SK-N-SH treated with all-trans-retinoic acid at 6 μM for 48 hours (cell line): ENCODE measurements around the gene ADAMTS2.

Source experiments
- ATAC-seq: fragments of 200-7000 bp; cut with Tn5 transposase; 3 replicates; pipeline ENCODE4 v1.9.1; 2020; ENCODE audit warnings: mild to moderate bottlenecking, moderate library complexity
- ARNTL ChIP-seq: fragments of 450-650 bp; formaldehyde crosslinking; IDR thresholded peaks from 2 replicates; pipeline ENCODE4 v1.5.0; 2020; ENCODE audit warnings: low read depth, mild to moderate bottlenecking, moderate library complexity, borderline replicate concordance
- BACH2 ChIP-seq: fragments of 250-450 bp; sonication (Bioruptor Pico); IDR thresholded peaks from 2 replicates; pipeline ENCODE4 v1.9.0; 2021; ENCODE audit warnings: mild to moderate bottlenecking, borderline replicate concordance
- CSDC2 ChIP-seq: fragments of 250-450 bp; sonication (Bioruptor Pico); IDR thresholded peaks from 2 replicates; pipeline ENCODE4 v1.5.0; 2020; ENCODE audit warnings: mild to moderate bottlenecking, moderate library complexity
- ESRRG ChIP-seq: fragments of 250-450 bp; sonication (Bioruptor Pico); IDR thresholded peaks from 2 replicates; pipeline ENCODE4 v1.6.1; 2021; ENCODE audit warnings: mild to moderate bottlenecking
- GLIS3 ChIP-seq: fragments of 250-450 bp; sonication (Bioruptor Pico); IDR thresholded peaks from 2 replicates; pipeline ENCODE4 v1.5.0; 2020; ENCODE audit warnings: mild to moderate bottlenecking, moderate library complexity
- ISL1 ChIP-seq: fragments of 250-450 bp; sonication (Bioruptor Pico); IDR thresholded peaks from 2 replicates; pipeline ENCODE4 v2.1.2; 2022; ENCODE audit warnings: mild to moderate bottlenecking, moderate library complexity
- OSR1 ChIP-seq: fragments of 250-450 bp; sonication (Bioruptor Pico); IDR thresholded peaks from 2 replicates; pipeline ENCODE4 v1.8.0; 2022; ENCODE audit warnings: moderate library complexity, mild to moderate bottlenecking, inconsistent platforms
- PPARA ChIP-seq: fragments of 250-450 bp; sonication (Bioruptor Pico); IDR thresholded peaks from 2 replicates; pipeline ENCODE4 v1.5.0; 2020; ENCODE audit warnings: mild to moderate bottlenecking, borderline replicate concordance
- RARB ChIP-seq: fragments of 250-450 bp; sonication (Bioruptor Pico); IDR thresholded peaks from 2 replicates; pipeline ENCODE4 v1.8.0; 2021; ENCODE audit warnings: mild to moderate bottlenecking, moderate library complexity
- TCF4 ChIP-seq: fragments of 250-450 bp; sonication (Bioruptor Pico); IDR thresholded peaks from 2 replicates; pipeline ENCODE4 v1.8.0; 2021; ENCODE audit warnings: mild to moderate bottlenecking, moderate library complexity, borderline replicate concordance
- TOX ChIP-seq: fragments of 250-450 bp; sonication (Bioruptor Pico); IDR thresholded peaks from 2 replicates; pipeline ENCODE4 v1.8.0; 2021; ENCODE audit warnings: mild to moderate bottlenecking, moderate library complexity, borderline replicate concordance
- ZC3H10 ChIP-seq: fragments of 250-450 bp; sonication (Bioruptor Pico); IDR thresholded peaks from 2 replicates; pipeline ENCODE4 v1.5.1; 2021; ENCODE audit warnings: mild to moderate bottlenecking, moderate library complexity
- ZFP3 ChIP-seq: fragments of 250-450 bp; sonication (Bioruptor Pico); IDR thresholded peaks from 2 replicates; pipeline ENCODE4 v1.5.0; 2020; ENCODE audit warnings: mild to moderate bottlenecking, moderate library complexity
- ZFP30 ChIP-seq: fragments of 450-650 bp; formaldehyde crosslinking; IDR thresholded peaks from 2 replicates; pipeline ENCODE4 v1.5.0; 2022; ENCODE audit warnings: mild to moderate bottlenecking, moderate library complexity
- ZNF565 ChIP-seq: fragments of 450-650 bp; formaldehyde crosslinking; conservative IDR thresholded peaks from 2 replicates; pipeline ENCODE4 v1.5.0; 2020; ENCODE audit warnings: low read depth, mild to moderate bottlenecking, moderate library complexity
- ZNF70 ChIP-seq: fragments of 450-650 bp; formaldehyde crosslinking; IDR thresholded peaks from 2 replicates; pipeline ENCODE4 v1.5.0; 2020; ENCODE audit warnings: mild to moderate bottlenecking, moderate library complexity
- ZNF8 ChIP-seq: fragments of 450-650 bp; formaldehyde crosslinking; IDR thresholded peaks from 2 replicates; pipeline ENCODE4 v1.5.0; 2020; ENCODE audit warnings: mild to moderate bottlenecking, moderate library complexity
- TF ChIP-seq, protein P1 (sequence below): fragments of 250-450 bp; sonication (Bioruptor Pico); IDR thresholded peaks from 2 replicates; pipeline ENCODE4 v1.5.1; 2021; ENCODE audit warnings: mild to moderate bottlenecking, moderate library complexity
- TF ChIP-seq, protein P2 (sequence below): fragments of 250-450 bp; sonication (Bioruptor Pico); IDR thresholded peaks from 2 replicates; pipeline ENCODE4 v1.8.0; 2021; ENCODE audit warnings: low read depth, mild to moderate bottlenecking, moderate library complexity, borderline replicate concordance
- TF ChIP-seq, protein P3 (sequence below): fragments of 250-450 bp; sonication (Bioruptor Pico); IDR thresholded peaks from 2 replicates; pipeline ENCODE4 v1.5.0; 2020; ENCODE audit warnings: mild to moderate bottlenecking, moderate library complexity
- TF ChIP-seq, protein P4 (sequence below): fragments of 250-450 bp; sonication (Bioruptor Pico); IDR thresholded peaks from 2 replicates; pipeline ENCODE4 v1.5.1; 2020; ENCODE audit warnings: low read depth, mild to moderate bottlenecking, moderate library complexity

ADAMTS2 gene

DNA sequence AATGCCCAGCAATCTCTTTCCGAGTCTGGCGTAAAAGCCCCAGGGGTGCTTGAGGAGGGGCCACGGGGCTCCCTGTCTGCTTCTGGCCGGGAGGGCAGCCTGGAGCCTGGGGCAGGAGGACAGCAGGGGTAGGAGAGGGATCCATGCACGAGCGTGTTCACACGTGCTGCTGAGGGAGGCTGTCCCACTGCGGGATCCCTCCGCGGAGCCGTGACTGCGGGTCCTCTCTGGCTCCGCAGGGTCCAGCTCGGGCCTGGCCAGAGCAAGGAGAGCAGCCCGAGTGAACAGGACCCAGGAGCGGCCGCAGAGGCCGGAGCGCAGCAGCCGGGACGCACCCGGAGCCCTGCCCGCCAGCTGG is 206.7 kb downstream of the ADAMTS2 start:
- TF ChIP-seq ZC3H10 (no peak), PPARA (CRISPR knock-in tag) (no peak), OSR1 (CRISPR knock-in tag) (no peak), ZNF70 (CRISPR knock-in tag) (no peak), ZFP30 (CRISPR knock-in tag) (no peak)
- TF ChIP-seq, protein P1, sequence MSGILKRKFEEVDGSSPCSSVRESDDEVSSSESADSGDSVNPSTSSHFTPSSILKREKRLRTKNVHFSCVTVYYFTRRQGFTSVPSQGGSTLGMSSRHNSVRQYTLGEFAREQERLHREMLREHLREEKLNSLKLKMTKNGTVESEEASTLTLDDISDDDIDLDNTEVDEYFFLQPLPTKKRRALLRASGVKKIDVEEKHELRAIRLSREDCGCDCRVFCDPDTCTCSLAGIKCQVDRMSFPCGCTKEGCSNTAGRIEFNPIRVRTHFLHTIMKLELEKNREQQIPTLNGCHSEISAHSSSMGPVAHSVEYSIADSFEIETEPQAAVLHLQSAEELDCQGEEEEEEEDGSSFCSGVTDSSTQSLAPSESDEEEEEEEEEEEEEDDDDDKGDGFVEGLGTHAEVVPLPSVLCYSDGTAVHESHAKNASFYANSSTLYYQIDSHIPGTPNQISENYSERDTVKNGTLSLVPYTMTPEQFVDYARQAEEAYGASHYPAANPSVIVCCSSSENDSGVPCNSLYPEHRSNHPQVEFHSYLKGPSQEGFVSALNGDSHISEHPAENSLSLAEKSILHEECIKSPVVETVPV (CRISPR knock-in tag): no peak
- TF ChIP-seq, protein P2, sequence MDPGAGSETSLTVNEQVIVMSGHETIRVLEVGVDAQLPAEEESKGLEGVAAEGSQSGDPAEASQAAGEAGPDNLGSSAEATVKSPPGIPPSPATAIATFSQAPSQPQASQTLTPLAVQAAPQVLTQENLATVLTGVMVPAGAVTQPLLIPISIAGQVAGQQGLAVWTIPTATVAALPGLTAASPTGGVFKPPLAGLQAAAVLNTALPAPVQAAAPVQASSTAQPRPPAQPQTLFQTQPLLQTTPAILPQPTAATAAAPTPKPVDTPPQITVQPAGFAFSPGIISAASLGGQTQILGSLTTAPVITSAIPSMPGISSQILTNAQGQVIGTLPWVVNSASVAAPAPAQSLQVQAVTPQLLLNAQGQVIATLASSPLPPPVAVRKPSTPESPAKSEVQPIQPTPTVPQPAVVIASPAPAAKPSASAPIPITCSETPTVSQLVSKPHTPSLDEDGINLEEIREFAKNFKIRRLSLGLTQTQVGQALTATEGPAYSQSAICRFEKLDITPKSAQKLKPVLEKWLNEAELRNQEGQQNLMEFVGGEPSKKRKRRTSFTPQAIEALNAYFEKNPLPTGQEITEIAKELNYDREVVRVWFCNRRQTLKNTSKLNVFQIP: no peak
- ATAC-seq: no peak

DNA sequence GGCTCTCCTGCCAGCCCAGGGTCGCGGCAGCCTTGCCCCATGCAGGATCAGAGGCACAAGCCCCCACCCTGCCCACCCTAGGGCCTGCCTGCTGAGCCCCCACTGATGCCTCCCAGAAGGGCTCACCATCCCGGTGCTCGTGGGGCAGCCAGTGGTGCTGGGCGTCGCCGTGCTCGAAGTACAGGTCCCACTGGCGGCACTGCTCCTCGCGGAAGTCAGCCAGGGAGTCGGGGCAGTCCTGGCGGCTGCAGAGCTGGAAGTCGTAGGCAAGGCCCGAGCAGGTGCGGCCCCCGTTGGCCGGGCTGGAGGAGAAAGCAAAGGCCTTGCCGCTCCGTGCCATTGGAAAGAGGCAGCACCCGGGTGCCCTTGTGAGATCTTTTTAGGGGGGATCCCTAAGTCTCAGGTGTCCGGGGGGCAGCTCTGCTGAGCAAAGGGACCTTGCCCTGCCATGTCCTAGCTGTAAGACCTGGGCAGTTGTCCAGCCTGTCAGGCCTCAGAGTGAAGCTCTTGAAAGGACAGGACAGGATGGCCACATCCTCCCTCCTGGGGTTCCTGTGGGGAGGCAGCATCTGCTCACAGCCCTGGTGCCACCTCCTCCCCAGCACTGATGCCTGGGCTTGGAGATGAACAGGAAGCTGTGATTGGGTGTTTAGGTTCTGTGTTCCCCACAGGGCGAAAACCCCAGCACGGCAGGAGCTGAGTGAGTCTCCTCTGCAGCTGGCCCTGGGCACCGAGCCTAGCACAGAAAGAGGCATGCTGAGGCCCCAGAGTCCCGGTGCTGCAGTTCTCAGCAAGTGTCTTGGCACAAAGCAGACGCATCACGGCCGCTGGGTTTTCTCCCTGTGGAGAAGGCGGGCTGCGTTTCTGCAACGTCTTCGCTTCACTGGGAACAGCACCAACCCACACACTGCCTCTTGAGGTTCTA is 207.4 kb downstream of the ADAMTS2 start:
- ATAC-seq: no peak
- TF ChIP-seq RARB (CRISPR knock-in tag) (no peak), GLIS3 (CRISPR knock-in tag) (no peak), ESRRG (CRISPR knock-in tag) (no peak), ARNTL (CRISPR knock-in tag) (no peak), ZC3H10 (no peak), ZNF8 (CRISPR knock-in tag) (no peak), ISL1 (CRISPR knock-in tag) (no peak), CSDC2 (no peak), ZFP3 (CRISPR knock-in tag) (no peak), ZNF565 (CRISPR knock-in tag) (no peak), TCF4 (CRISPR knock-in tag) (no peak), ZFP30 (CRISPR knock-in tag) (no peak), PPARA (CRISPR knock-in tag) (no peak), BACH2 (CRISPR knock-in tag) (no peak), ZNF70 (CRISPR knock-in tag) (no peak), TOX (no peak)
- TF ChIP-seq, protein P1 (CRISPR knock-in tag): no peak
- TF ChIP-seq, protein P3, sequence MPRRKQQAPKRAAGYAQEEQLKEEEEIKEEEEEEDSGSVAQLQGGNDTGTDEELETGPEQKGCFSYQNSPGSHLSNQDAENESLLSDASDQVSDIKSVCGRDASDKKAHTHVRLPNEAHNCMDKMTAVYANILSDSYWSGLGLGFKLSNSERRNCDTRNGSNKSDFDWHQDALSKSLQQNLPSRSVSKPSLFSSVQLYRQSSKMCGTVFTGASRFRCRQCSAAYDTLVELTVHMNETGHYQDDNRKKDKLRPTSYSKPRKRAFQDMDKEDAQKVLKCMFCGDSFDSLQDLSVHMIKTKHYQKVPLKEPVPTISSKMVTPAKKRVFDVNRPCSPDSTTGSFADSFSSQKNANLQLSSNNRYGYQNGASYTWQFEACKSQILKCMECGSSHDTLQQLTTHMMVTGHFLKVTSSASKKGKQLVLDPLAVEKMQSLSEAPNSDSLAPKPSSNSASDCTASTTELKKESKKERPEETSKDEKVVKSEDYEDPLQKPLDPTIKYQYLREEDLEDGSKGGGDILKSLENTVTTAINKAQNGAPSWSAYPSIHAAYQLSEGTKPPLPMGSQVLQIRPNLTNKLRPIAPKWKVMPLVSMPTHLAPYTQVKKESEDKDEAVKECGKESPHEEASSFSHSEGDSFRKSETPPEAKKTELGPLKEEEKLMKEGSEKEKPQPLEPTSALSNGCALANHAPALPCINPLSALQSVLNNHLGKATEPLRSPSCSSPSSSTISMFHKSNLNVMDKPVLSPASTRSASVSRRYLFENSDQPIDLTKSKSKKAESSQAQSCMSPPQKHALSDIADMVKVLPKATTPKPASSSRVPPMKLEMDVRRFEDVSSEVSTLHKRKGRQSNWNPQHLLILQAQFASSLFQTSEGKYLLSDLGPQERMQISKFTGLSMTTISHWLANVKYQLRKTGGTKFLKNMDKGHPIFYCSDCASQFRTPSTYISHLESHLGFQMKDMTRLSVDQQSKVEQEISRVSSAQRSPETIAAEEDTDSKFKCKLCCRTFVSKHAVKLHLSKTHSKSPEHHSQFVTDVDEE (CRISPR knock-in tag): no peak
- TF ChIP-seq, protein P4, sequence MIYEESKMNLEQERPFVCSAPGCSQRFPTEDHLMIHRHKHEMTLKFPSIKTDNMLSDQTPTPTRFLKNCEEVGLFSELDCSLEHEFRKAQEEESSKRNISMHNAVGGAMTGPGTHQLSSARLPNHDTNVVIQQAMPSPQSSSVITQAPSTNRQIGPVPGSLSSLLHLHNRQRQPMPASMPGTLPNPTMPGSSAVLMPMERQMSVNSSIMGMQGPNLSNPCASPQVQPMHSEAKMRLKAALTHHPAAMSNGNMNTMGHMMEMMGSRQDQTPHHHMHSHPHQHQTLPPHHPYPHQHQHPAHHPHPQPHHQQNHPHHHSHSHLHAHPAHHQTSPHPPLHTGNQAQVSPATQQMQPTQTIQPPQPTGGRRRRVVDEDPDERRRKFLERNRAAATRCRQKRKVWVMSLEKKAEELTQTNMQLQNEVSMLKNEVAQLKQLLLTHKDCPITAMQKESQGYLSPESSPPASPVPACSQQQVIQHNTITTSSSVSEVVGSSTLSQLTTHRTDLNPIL (CRISPR knock-in tag): no peak
- TF ChIP-seq, protein P2: no peak
- TF ChIP-seq, all 23 proteins: peak for 0
